Spleen (tissue), 11 donors: ENCODE results near the gene TMEM163. TPM values are rescaled to one million over a fixed set of nuclear protein-coding genes. Genes with fewer than 3 reads are reported as not detected.

Experiments
- DNase-seq: peaks from one replicate; pipeline ENCODE4 v3.0.0-alpha.2; 2020
- H3K27ac ChIP-seq, 8 donors: fragments of 200-600 bp; sonication (generic) in 7 of 8; 1 replicate in 4 of 8; 2 replicates in 4 of 8; pipeline versions ENCODE4 v1.5.0 to v1.8.0; 2016 to 2021; ENCODE audit warnings: inconsistent platforms in 4 of 8, mild to moderate bottlenecking in 4 of 8, moderate library complexity in 1 of 8
- H3K27me3 ChIP-seq, 7 donors: fragments of 200-600 bp; sonication (generic) in 6 of 7; replicated peaks in 1 of 7; 1 replicate in 4 of 7; 2 replicates in 3 of 7; pipeline versions ENCODE4 v1.5.0 to v1.8.0; 2016 to 2021; ENCODE audit warnings: inconsistent platforms in 3 of 7, mild to moderate bottlenecking in 1 of 7
- H3K36me3 ChIP-seq, 6 donors: fragments of 200-600 bp; sonication (generic) in 5 of 6; 1 replicate in 4 of 6; 2 replicates in 2 of 6; pipeline versions ENCODE4 v1.5.0 to v1.8.0; 2016 to 2021; ENCODE audit warnings: inconsistent platforms in 2 of 6
- H3K4me1 ChIP-seq, 6 donors: fragments of 200-600 bp; sonication (generic) in 5 of 6; 1 replicate in 3 of 6; 2 replicates in 3 of 6; pipeline versions ENCODE4 v1.5.0 to v1.8.0; 2016 to 2021; ENCODE audit warnings: inconsistent platforms in 3 of 6
- H3K4me3 ChIP-seq, 8 donors: fragments of 200-600 bp; sonication (generic) in 7 of 8; 1 replicate in 4 of 8; 2 replicates in 4 of 8; pipeline versions ENCODE4 v1.5.0 to v1.8.0; 2016 to 2021; ENCODE audit warnings: inconsistent platforms in 4 of 8, mild to moderate bottlenecking in 4 of 8, moderate library complexity in 2 of 8
- H3K9me3 ChIP-seq, 8 donors: fragments of 200-600 bp; sonication (generic) in 7 of 8; 1 replicate in 4 of 8; 2 replicates in 4 of 8; pipeline versions ENCODE4 v1.5.0 to v1.8.0; 2016 to 2021; ENCODE audit warnings: inconsistent platforms in 4 of 8
- POLR2A ChIP-seq, 3 donors: fragments of 450-650 bp; IDR thresholded peaks; one replicate each; pipeline ENCODE4 v1.5.1; 2017; ENCODE audit warnings: antibody characterized with exemption in 3 of 3, mild to moderate bottlenecking in 1 of 3
- POLR2AphosphoS5 ChIP-seq, 3 donors: sonication (generic); formaldehyde crosslinking; IDR thresholded peaks; one replicate each; pipeline ENCODE4 v1.5.1; 2017; ENCODE audit warnings: antibody characterized with exemption in 3 of 3
- WGBS, 5 donors: extraction: QIAGEN DNeasy Blood & Tissue Kit in 3 of 5; methylation state at CpG; one replicate each; pipeline versions ENCODE4 v1.1.5 to v1.1.7; 2013 to 2018; 5-methylcytosine and 5-hydroxymethylcytosine counted together
- intact Hi-C: fragments of 100-400 bp; cut with DNase I; formaldehyde crosslinking; loops from one replicate; pipeline ENCODE4 v1.15.0; 2023; ENCODE audit warnings: low total_unique reads
- polyA plus RNA-seq, 3 donors: library from polyadenylated mRNA; stranded (reverse); fragments of 200-250 nt; gene quantifications; one replicate each; pipeline ENCODE4 v1.2.1, GENCODE V29; 2013
- total RNA-seq, 7 donors: library from RNA; depleted of rRNA in 3 of 7; stranded (reverse); fragments of >200 nt in 3 of 7; fragmentation: NEBNext Ultra II Directional in 4 of 7; extraction: Animal tissue kit (Norgen Biotek cat#: 25700) in 4 of 7; gene quantifications; one replicate each; pipeline versions ENCODE4 v1.1.0 to v1.2.1, GENCODE V29; 2016 to 2021
- TF ChIP-seq, protein P1 (sequence below), 11 experiments: fragments of 200-600 bp in 7 of 11; fragments of 450-650 bp in 4 of 11; sonication (generic) in 4 of 11; IDR thresholded peaks in 8 of 11; conservative IDR thresholded peaks in 3 of 11; 1 replicate in 7 of 11; 2 replicates in 4 of 11; pipeline versions ENCODE4 v1.4.0 to v1.8.0; 2016 to 2021; ENCODE audit warnings: antibody characterized with exemption in 11 of 11, inconsistent platforms in 4 of 11, mild to moderate bottlenecking in 1 of 11
- donor health status: healthy with polysubstance abuse.
- donor health status: DM: no; HTN: no; CAD: no; lungs with moderate emphysema.
- donor health status: DM: no; HTN: no; CAD: no.
- donor health status: Bipolar disorder and iron deficiency.
- donor health status: healthy.
- donor health status: DM: no; HTN: no; CAD: no.
- donor health status: DM: yes; HTN: yes; CAD: no.

TMEM163 gene
- total and polyA plus RNA-seq, 10 donors, result 2.4 to 12.5 (median 3.7) TPM

DNA sequence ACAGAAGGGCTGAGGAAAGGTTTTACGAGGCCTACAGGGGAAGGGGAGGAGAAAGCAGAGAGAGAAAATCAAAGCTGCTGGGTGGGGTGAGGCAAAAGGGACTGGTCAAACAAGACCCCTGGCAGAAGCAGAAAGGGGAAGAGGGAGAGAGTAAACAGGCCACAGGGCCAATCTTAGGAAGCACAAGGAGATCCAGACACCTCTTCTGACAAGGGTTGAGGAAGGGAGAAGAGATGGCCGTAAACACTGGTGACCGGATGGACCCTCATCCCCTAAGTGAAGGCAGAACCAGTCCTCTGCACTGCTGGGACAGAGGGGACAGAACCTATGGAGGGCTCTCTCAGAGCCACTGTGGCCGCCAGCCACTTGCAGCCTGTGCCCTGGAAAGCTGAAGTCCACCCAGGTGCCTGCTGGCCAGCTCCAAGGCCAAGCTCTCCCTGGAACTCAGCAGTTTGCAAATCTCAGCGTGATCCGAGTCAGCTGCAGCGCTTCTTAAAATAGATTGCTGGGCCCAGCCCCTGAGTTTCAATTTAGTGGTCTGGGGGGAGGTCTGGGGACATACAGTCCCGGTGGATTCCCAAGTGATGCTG is 108.8 kb downstream of the TMEM163 start:
- H3K36me3 ChIP-seq, result no peaks in the 10 kb centered on the region
- no peak for TF ChIP-seq POLR2A (IDR thresholded peaks at IDR 0.05)
- TF ChIP-seq POLR2AphosphoS5 (IDR thresholded peaks at IDR 0.05), result no peak
- TF ChIP-seq, protein P1, sequence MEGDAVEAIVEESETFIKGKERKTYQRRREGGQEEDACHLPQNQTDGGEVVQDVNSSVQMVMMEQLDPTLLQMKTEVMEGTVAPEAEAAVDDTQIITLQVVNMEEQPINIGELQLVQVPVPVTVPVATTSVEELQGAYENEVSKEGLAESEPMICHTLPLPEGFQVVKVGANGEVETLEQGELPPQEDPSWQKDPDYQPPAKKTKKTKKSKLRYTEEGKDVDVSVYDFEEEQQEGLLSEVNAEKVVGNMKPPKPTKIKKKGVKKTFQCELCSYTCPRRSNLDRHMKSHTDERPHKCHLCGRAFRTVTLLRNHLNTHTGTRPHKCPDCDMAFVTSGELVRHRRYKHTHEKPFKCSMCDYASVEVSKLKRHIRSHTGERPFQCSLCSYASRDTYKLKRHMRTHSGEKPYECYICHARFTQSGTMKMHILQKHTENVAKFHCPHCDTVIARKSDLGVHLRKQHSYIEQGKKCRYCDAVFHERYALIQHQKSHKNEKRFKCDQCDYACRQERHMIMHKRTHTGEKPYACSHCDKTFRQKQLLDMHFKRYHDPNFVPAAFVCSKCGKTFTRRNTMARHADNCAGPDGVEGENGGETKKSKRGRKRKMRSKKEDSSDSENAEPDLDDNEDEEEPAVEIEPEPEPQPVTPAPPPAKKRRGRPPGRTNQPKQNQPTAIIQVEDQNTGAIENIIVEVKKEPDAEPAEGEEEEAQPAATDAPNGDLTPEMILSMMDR (IDR thresholded peaks at IDR 0.05 in 8 of 11, conservative IDR thresholded peaks at IDR 0.05 in 3 of 11), result no peak
- WGBS, 5 donors, result 87 to 92% (median 90%) methylated on average over 7 to 8 of the region's 8 CpGs
- H3K27ac ChIP-seq, result no peak overlapping the region
- no peaks in the 10 kb centered on the region for H3K27me3 ChIP-seq
- no peaks in the 10 kb centered on the region for H3K4me1 ChIP-seq
- DNase-seq, result no peak
- H3K4me3 ChIP-seq, result no peak overlapping the region
- peaks cover 0 to 36% (median 29%) of the 10 kb centered on the region in 8 donors for H3K9me3 ChIP-seq
- intact Hi-C loops, result no loop called here

DNA sequence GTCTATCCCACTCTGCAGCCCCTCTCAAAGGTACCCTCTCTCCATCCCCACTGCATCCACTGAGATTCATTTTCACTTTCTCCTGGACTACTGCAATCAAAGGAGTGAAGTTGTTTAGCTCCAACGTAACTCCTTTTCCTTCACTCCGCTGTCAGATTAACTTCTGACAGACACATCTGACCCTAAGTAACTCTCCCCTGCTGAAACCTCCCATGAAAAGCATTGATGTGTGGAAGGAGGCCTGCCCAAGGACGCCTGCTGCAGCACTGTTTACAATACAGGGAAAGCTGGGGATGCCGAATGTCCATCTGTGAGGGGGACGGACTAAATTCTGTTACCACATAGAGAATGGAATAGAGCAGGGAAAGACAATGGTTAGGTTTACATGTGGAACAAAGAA is 114.8 kb downstream of the TMEM163 start:
- no peak for DNase-seq
- H3K4me1 ChIP-seq, result no peaks in the 10 kb centered on the region
- intact Hi-C loops, result no loop called here
- H3K27me3 ChIP-seq, result no peaks in the 10 kb centered on the region
- H3K36me3 ChIP-seq, result no peaks in the 10 kb centered on the region
- TF ChIP-seq POLR2A (IDR thresholded peaks at IDR 0.05) (no peak), POLR2AphosphoS5 (IDR thresholded peaks at IDR 0.05) (no peak)
- TF ChIP-seq, protein P1 (IDR thresholded peaks at IDR 0.05 in 8 of 11, conservative IDR thresholded peaks at IDR 0.05 in 3 of 11), result no peak
- no peak overlapping the region for H3K27ac ChIP-seq
- 67 to 80% (median 74%) methylated on average over 5 of the region's 5 CpGs for WGBS, 5 donors
- peaks cover 0 to 8% (median 2%) of the 10 kb centered on the region in 8 donors for H3K9me3 ChIP-seq
- H3K4me3 ChIP-seq, result no peak overlapping the region

DNA sequence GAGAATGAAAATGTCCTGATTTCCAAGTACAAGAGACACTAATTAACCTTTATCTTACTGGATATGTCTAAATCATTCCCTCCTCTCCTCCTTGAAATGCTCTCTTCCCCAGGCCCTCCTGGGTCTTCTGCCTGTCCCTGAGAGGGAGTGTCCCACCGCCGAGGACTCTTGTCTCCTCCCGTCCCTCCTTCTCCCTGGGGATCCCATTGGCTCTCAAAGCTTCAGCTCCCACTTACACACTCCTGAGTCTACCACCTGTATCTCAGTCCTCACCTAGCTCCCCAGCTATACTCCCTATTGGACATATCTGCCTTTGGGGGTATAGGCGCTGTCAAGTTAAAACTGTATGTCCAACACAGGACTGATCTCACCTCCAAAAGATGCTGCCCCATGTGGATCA is 116.1 kb downstream of the TMEM163 start:
- no peaks in the 10 kb centered on the region for H3K4me1 ChIP-seq
- DNase-seq, result no peak
- peaks cover 0 to 13% (median 3%) of the 10 kb centered on the region in 8 donors for H3K9me3 ChIP-seq
- WGBS, 5 donors, result 82 to 100% (median 91%) methylated on average over 4 of the region's 4 CpGs
- H3K4me3 ChIP-seq, result no peak overlapping the region
- TF ChIP-seq POLR2AphosphoS5 (IDR thresholded peaks at IDR 0.05) (no peak), POLR2A (IDR thresholded peaks at IDR 0.05) (no peak)
- TF ChIP-seq, protein P1 (IDR thresholded peaks at IDR 0.05 in 8 of 11, conservative IDR thresholded peaks at IDR 0.05 in 3 of 11), result no peak
- H3K27me3 ChIP-seq, result no peaks in the 10 kb centered on the region
- no peak overlapping the region for H3K27ac ChIP-seq
- H3K36me3 ChIP-seq, result no peaks in the 10 kb centered on the region
- intact Hi-C loops, result no loop called here

DNA sequence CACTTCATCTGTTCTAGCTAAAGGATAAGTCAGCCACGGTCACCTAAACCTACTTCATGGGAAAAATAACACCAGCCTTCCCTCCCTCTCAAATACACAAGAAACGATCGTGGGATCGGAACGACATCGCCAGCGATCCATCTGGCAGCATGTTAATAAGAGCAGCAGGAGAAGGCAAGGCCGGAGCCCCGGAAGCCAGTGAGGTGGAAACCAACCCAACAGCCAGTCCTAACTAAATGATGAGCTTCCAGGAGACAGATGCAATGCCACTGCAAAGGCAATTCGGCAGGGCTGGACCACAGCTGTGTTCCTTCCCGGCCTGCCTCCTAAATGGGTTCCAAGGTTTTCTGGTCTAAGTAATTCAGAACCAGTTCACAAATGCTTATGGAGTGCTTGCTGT is 117.5 kb downstream of the TMEM163 start:
- H3K36me3 ChIP-seq, result no peaks in the 10 kb centered on the region
- no peak overlapping the region for H3K4me3 ChIP-seq
- no peak for DNase-seq
- TF ChIP-seq POLR2A (IDR thresholded peaks at IDR 0.05), result no peak
- H3K9me3 ChIP-seq, result peaks cover 0 to 13% (median 3%) of the 10 kb centered on the region in 8 donors
- intact Hi-C loops, result no loop called here
- no peak overlapping the region for H3K27ac ChIP-seq
- WGBS, 5 donors, result 92 to 96% (median 95%) methylated on average over 11 of the region's 11 CpGs
- no peaks in the 10 kb centered on the region for H3K4me1 ChIP-seq
- no peaks in the 10 kb centered on the region for H3K27me3 ChIP-seq
